Smooth muscle cell (in vitro differentiated cells): ENCODE results near the gene PSMB8. TPM values are rescaled to one million over a fixed set of nuclear protein-coding genes. Genes with fewer than 3 reads are reported as not detected.

Experiments used
- DNase-seq: peaks from one replicate; lab custom pipeline; 2025; ENCODE audit not compliant: unreplicated experiment; lab: John Stamatoyannopoulos, UW
- H2AFZ ChIP-seq: fragments of 200-600 bp; sonication (generic); 2 replicates; pipeline ENCODE4 v1.6.0; 2016; ENCODE audit warnings: antibody characterized with exemption, low read depth, mild to moderate bottlenecking
- H3F3A ChIP-seq: fragments of 200-600 bp; sonication (generic); 2 replicates; pipeline ENCODE4 v1.6.0; 2017; ENCODE audit warnings: antibody characterized with exemption, low read depth
- H3K27ac ChIP-seq: fragments of 200-600 bp; sonication (generic); 2 replicates; pipeline ENCODE4 v1.5.1; 2016; ENCODE audit warnings: low read depth, mild to moderate bottlenecking
- H3K27me3 ChIP-seq: fragments of 200-600 bp; sonication (generic); 2 replicates; pipeline ENCODE4 v1.6.1; 2016; ENCODE audit warnings: low read depth, mild to moderate bottlenecking
- H3K36me3 ChIP-seq: fragments of 200-600 bp; sonication (generic); 2 replicates; pipeline ENCODE4 v1.5.1; 2016; ENCODE audit warnings: low read depth
- H3K4me1 ChIP-seq: fragments of 200-600 bp; sonication (generic); 2 replicates; pipeline ENCODE4 v1.5.1; 2016; ENCODE audit warnings: low read depth
- H3K4me2 ChIP-seq: fragments of 200-600 bp; sonication (generic); 2 replicates; pipeline ENCODE4 v1.6.0; 2016; ENCODE audit warnings: mild to moderate bottlenecking
- H3K4me3 ChIP-seq: fragments of 200-600 bp; sonication (generic); 2 replicates; pipeline ENCODE4 v1.5.1; 2016; ENCODE audit warnings: mild to moderate bottlenecking
- H3K79me2 ChIP-seq: fragments of 200-600 bp; sonication (generic); 2 replicates; pipeline ENCODE4 v1.6.0; 2016; ENCODE audit warnings: low read depth, mild to moderate bottlenecking
- H3K9ac ChIP-seq: fragments of 200-600 bp; sonication (generic); 2 replicates; pipeline ENCODE4 v1.6.0; 2016; ENCODE audit warnings: low read depth
- H3K9me3 ChIP-seq: fragments of 200-600 bp; sonication (generic); replicated peaks from 2 replicates; pipeline ENCODE4 v1.5.1; 2016; ENCODE audit warnings: low read depth
- H4K20me1 ChIP-seq: fragments of 200-600 bp; sonication (generic); 2 replicates; pipeline ENCODE4 v1.6.0; 2016; ENCODE audit warnings: low read depth
- CTCF ChIP-seq: fragments of 200-600 bp; sonication (generic); IDR thresholded peaks from 2 replicates; pipeline ENCODE4 v1.5.1; 2017; ENCODE audit warnings: borderline replicate concordance, mild to moderate bottlenecking, antibody characterized with exemption; ENCODE audit not compliant: insufficient read depth, poor library complexity, severe bottlenecking
- WGBS: methylation state at CpG from one replicate; pipeline ENCODE4 v1.1.7; 2016; ENCODE audit warnings: low lambda C conversion rate; 5-methylcytosine and 5-hydroxymethylcytosine counted together
- polyA plus RNA-seq: library from polyadenylated mRNA; unstranded; fragments of >200 nt; fragmentation: Nextera tagmentation; extraction: Ambion mirVana; gene quantifications from 2 replicates; pipeline ENCODE4 v1.2.1, GENCODE V29; 2016
- total RNA-seq: library from RNA; depleted of rRNA; stranded (reverse); fragments of >200 nt; gene quantifications from 2 replicates; pipeline ENCODE4 v1.2.3, GENCODE V29; 2014

PSMB8 gene
- total and polyA plus RNA-seq, 2 experiments from 2014 or later: 5.0 to 16.7 TPM

- no peak overlapping the region for H3K27ac ChIP-seq
- no peaks in the 10 kb centered on the region for H3F3A ChIP-seq
- DNase-seq: no peak
- no peak overlapping the region for H3K9ac ChIP-seq
- 91% methylated on average over 3 of the region's 3 CpGs for WGBS
- H3K27me3 ChIP-seq: no peaks in the 10 kb centered on the region
- no peak for TF ChIP-seq CTCF
- no peaks in the 10 kb centered on the region for H3K36me3 ChIP-seq
- H3K9me3 ChIP-seq: no peaks in the 10 kb centered on the region
- no peak overlapping the region for H3K4me2 ChIP-seq
- no peaks in the 10 kb centered on the region for H3K4me1 ChIP-seq
- H3K79me2 ChIP-seq: no peaks in the 10 kb centered on the region
- H2AFZ ChIP-seq: no peak overlapping the region
- H3K4me3 ChIP-seq: no peak overlapping the region
- H4K20me1 ChIP-seq: no peaks in the 10 kb centered on the region
Measured at GRCh38 chr6:32827025-32827424, 16.8 kb downstream of the PSMB8 start.

- no peak overlapping the region for H2AFZ ChIP-seq
- DNase-seq: no peak
- no peaks in the 10 kb centered on the region for H3K9me3 ChIP-seq
Measured at GRCh38 chr6:32825966-32826365, 17.9 kb downstream of the PSMB8 start.

GRCh38 chr6:32819729-32820128 is 24.1 kb downstream of the PSMB8 start:
- Histone ChIP-seq H3K9me3 (no peaks in the 10 kb centered on the region), H3K27me3 (no peaks in the 10 kb centered on the region), H3K79me2 (no peaks in the 10 kb centered on the region), H3K36me3 (no peaks in the 10 kb centered on the region), H3K27ac (peak overlapping the region; percentile 22), H3K4me1 (no peaks in the 10 kb centered on the region), H3F3A (no peaks in the 10 kb centered on the region), H4K20me1 (no peaks in the 10 kb centered on the region), H3K4me2 (no peak overlapping the region), H2AFZ (no peak overlapping the region), H3K4me3 (no peak overlapping the region), H3K9ac (no peak overlapping the region)
- WGBS: 58% methylated on average over 3 of the region's 3 CpGs
- TF ChIP-seq CTCF: no peak
- no peak for DNase-seq

More at GRCh38 chr6:32825966-32826365, 17.9 kb downstream of the PSMB8 start:
- H3K9ac ChIP-seq: no peak overlapping the region
- H3K4me2 ChIP-seq: no peak overlapping the region
- H3K27ac ChIP-seq: no peak overlapping the region
- WGBS: 48% methylated on average over 2 of the region's 2 CpGs
- no peaks in the 10 kb centered on the region for H3K36me3 ChIP-seq
- H3F3A ChIP-seq: no peaks in the 10 kb centered on the region
- no peak overlapping the region for H3K4me3 ChIP-seq
- TF ChIP-seq CTCF: no peak
- H4K20me1 ChIP-seq: no peaks in the 10 kb centered on the region
- no peaks in the 10 kb centered on the region for H3K27me3 ChIP-seq
- H3K79me2 ChIP-seq: no peaks in the 10 kb centered on the region
- no peaks in the 10 kb centered on the region for H3K4me1 ChIP-seq

GRCh38 chr6:32818867-32819266 is 25.0 kb downstream of the PSMB8 start:
- WGBS: 69% methylated on average over 2 of the region's 2 CpGs
- TF ChIP-seq CTCF: no peak
- Histone ChIP-seq H3K36me3 (no peaks in the 10 kb centered on the region), H3K4me1 (no peaks in the 10 kb centered on the region), H3K9me3 (no peaks in the 10 kb centered on the region), H2AFZ (no peak overlapping the region), H3K4me2 (no peak overlapping the region), H3K27me3 (peaks cover 3% of the 10 kb centered on the region), H4K20me1 (no peaks in the 10 kb centered on the region), H3K9ac (no peak overlapping the region), H3K79me2 (no peaks in the 10 kb centered on the region), H3K4me3 (no peak overlapping the region), H3F3A (no peaks in the 10 kb centered on the region), H3K27ac (peak overlapping the region; percentile 22)
- DNase-seq: no peak
